BJ (cell line): Measurements from ENCODE around the gene STT3B. TPM values are rescaled to one million over a fixed set of nuclear protein-coding genes. Genes with fewer than 3 reads are reported as not detected.

Experiments
- CTCF ChIA-PET: fragments of 350-600 bp; formaldehyde crosslinking; extraction: SDS; loops from one replicate; lab custom pipeline; 2021; ENCODE audit warnings: antibody characterized with exemption, inconsistent platforms; lab: Yijun Ruan, JAX
- POLR2A ChIA-PET: fragments of 300-600 bp; sonication (Branson Sonifier 250); formaldehyde crosslinking; extraction: SDS; loops from one replicate; lab custom pipeline; 2021; ENCODE audit warnings: antibody characterized with exemption; lab: Charles Lee
- DNase-seq: peaks from one replicate; pipeline ENCODE4 v3.0.0-alpha.2; 2011; ENCODE audit warnings: low read depth
- H3K27me3 ChIP-seq: 2 replicates; pipeline ENCODE4 v1.6.0; 2011; ENCODE audit warnings: low read length; ENCODE audit not compliant: control insufficient read depth, insufficient read depth
- H3K36me3 ChIP-seq: 2 replicates; pipeline ENCODE4 v1.5.1; 2011; ENCODE audit warnings: low read length; ENCODE audit not compliant: control insufficient read depth, insufficient read depth
- H3K4me3 ChIP-seq: 2 replicates; pipeline ENCODE4 v1.5.1; 2011; ENCODE audit warnings: low read depth, mild to moderate bottlenecking, control low read depth, low read length
- CTCF ChIP-seq: IDR thresholded peaks from 2 replicates; pipeline ENCODE4 v1.5.1; 2011; ENCODE audit warnings: low read depth, mild to moderate bottlenecking, control low read depth, inconsistent platforms, low read length, moderate library complexity; ENCODE audit not compliant: insufficient read depth
- polyA plus RNA-seq: library from polyadenylated mRNA; depleted of rRNA; stranded (reverse); fragments of >200 nt; gene quantifications from 2 replicates; pipeline ENCODE4 v1.2.3, GENCODE V29; 2011

STT3B gene
- polyA plus RNA-seq, 1 experiment, result 39.7 TPM

DNA sequence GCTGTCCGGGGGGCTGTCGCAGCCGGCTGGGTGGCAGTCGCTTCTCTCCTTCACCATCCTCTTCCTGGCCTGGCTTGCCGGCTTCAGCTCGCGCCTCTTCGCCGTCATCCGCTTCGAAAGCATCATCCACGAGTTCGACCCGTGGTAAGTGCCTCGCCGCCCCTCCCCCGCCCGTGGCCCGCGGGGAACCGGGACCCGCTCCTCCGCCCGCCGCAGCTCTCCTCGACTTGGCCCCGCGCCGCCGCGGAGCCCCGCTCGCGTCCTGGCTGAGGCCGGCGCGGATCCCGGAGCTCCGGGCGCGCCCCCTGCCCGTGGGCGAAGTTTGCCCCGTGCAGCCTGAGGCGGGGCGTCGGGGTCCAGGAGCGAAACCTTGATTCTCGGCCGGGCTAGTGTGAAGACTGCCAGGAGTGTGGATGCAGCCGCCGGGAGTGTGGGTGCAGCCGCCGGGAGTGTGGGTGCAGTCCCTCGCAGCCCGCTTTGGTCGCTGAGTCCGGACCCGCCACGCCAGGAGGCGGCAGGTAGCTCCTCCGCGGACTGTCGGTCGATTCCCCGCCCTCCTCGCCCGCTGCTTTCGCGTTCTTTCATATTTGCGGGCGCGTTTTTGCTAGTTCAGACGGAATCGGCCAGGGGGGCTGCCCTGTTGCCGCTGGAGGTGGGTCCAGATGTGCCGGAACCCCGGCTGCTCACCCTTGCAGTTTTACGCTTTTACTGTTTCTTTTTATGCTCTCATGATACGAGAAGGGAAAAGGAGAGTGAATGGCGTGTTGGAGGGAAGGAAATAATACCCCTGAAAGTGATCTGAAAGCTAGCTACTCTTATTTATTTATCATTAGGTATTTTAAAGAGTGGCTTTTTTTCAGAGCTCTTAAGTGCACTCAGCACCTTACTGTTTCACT is 692 bp downstream of the STT3B start:
- no peaks in the 10 kb centered on the region for H3K36me3 ChIP-seq
- POLR2A ChIA-PET, result interaction anchor here (0.6 kb wide), 1 partner anchor 171 kb away, joined by 4 read pairs; no protein-coding TSS in a partner anchor
- TF ChIP-seq CTCF, result peak; percentile 24; the same call in 1 of the 2 replicates
- peak overlapping the region; percentile 97 for H3K4me3 ChIP-seq
- CTCF ChIA-PET, result interaction anchor here (0.8 to 1.5 kb wide), 3 partner anchors 18 to 611 kb away, joined by 3 to 4 read pairs (median 3); no protein-coding TSS in a partner anchor
- H3K27me3 ChIP-seq, result peaks cover 4% of the 10 kb centered on the region; the same call in 1 of the 2 replicates
- no peak for DNase-seq

- no peaks in the 10 kb centered on the region for H3K36me3 ChIP-seq
- H3K27me3 ChIP-seq, result no peaks in the 10 kb centered on the region; the same call in 1 of the 2 replicates
- DNase-seq, result no peak
- H3K4me3 ChIP-seq, result peak overlapping the region; percentile 97
- TF ChIP-seq CTCF, result no peak
- ChIA-PET POLR2A (no interaction called here), CTCF (interaction anchor here (1.0 kb wide), 1 partner anchor 17 kb away, joined by 3 read pairs; no protein-coding TSS in a partner anchor)
Measured at GRCh38 chr3:31534065-31534425, 1.3 kb downstream of the STT3B start.

GRCh38 chr3:31536497-31536896 is 3.8 kb downstream of the STT3B start:
- POLR2A ChIA-PET, result no interaction called here
- TF ChIP-seq CTCF, result no peak
- H3K27me3 ChIP-seq, result no peaks in the 10 kb centered on the region
- CTCF ChIA-PET, result no interaction called here
- no peak for DNase-seq
- H3K4me3 ChIP-seq, result no peak overlapping the region
- no peaks in the 10 kb centered on the region for H3K36me3 ChIP-seq

GRCh38 chr3:31538801-31539200 is 6.1 kb downstream of the STT3B start:
- DNase-seq, result no peak
- ChIA-PET CTCF (interaction anchor here (1.2 kb wide), 1 partner anchor 230 kb away, joined by 5 read pairs; no protein-coding TSS in a partner anchor), POLR2A (no interaction called here)
- Histone ChIP-seq H3K36me3 (no peaks in the 10 kb centered on the region), H3K4me3 (no peak overlapping the region), H3K27me3 (no peaks in the 10 kb centered on the region)
- TF ChIP-seq CTCF, result no peak

GRCh38 chr3:31539275-31539674 is 6.5 kb downstream of the STT3B start:
- POLR2A ChIA-PET, result no interaction called here
- no peak for DNase-seq
- CTCF ChIA-PET, result interaction anchor here (0.6 to 1.2 kb wide), 3 partner anchors 11 to 376 kb away, joined by 3 to 5 read pairs (median 5); no protein-coding TSS in a partner anchor
- Histone ChIP-seq H3K27me3 (no peaks in the 10 kb centered on the region), H3K4me3 (no peak overlapping the region), H3K36me3 (no peaks in the 10 kb centered on the region)
- no peak for TF ChIP-seq CTCF
